Spleen (tissue), 7 donors: ENCODE results near the gene EYS.

Experiments used
- CTCF ChIP-seq, 11 experiments: fragments of 200-600 bp in 7 of 11; fragments of 450-650 bp in 4 of 11; sonication (generic) in 4 of 11; IDR thresholded peaks in 8 of 11; conservative IDR thresholded peaks in 3 of 11; 1 replicate in 7 of 11; 2 replicates in 4 of 11; pipeline versions ENCODE4 v1.4.0 to v1.8.0; 2016 to 2021; ENCODE audit warnings: antibody characterized with exemption in 11 of 11, inconsistent platforms in 4 of 11, mild to moderate bottlenecking in 1 of 11
- POLR2A ChIP-seq, 3 donors: fragments of 450-650 bp; IDR thresholded peaks; one replicate each; pipeline ENCODE4 v1.5.1; 2017; ENCODE audit warnings: antibody characterized with exemption in 3 of 3, mild to moderate bottlenecking in 1 of 3
- donor health status: DM: no; HTN: no; CAD: no; lungs with moderate emphysema.
- donor health status: DM: no; HTN: no; CAD: no.
- donor health status: DM: no; HTN: no; CAD: no.

GRCh38 chr6:64225503-64225902 lies 1481.5 kb downstream of the EYS start:
- TF ChIP-seq POLR2A (IDR thresholded peaks at IDR 0.05) (no peak), CTCF (IDR thresholded peaks at IDR 0.05 in 8 of 11, conservative IDR thresholded peaks at IDR 0.05 in 3 of 11) (no peak)
